Erythroblast (primary cell): ENCODE data around the gene NLGN1.

Source experiments
- GATA1 ChIP-seq: IDR thresholded peaks from 2 replicates; pipeline ENCODE4 v1.6.1; 2011; ENCODE audit warnings: low read depth, mild to moderate bottlenecking, control low read depth, low read length, moderate library complexity
- POLR2A ChIP-seq: IDR thresholded peaks from 2 replicates; pipeline ENCODE4 v1.6.1; 2011; ENCODE audit warnings: mild to moderate bottlenecking, low read length

- TF ChIP-seq POLR2A, result no peak
- no peak for TF ChIP-seq GATA1
Observed at GRCh38 chr3:174232658-174233429, 835.3 kb downstream of the NLGN1 start.
